Ramos (cell line): ENCODE measurements around the gene AUP1.

Experiments
- in situ Hi-C: fragments of 300-500 bp; cut with MboI; formaldehyde crosslinking; loops from one replicate; pipeline ENCODE4 v1.14.3; 2022; ENCODE audit warnings: low sequenced_read_pairs; ENCODE audit not compliant: unreplicated experiment

The AUP1 gene

GRCh38 chr2:74481961-74482800 lies 47.3 kb downstream of the AUP1 start:
- in situ Hi-C loops = no loop called here

GRCh38 chr2:74481431-74481830 lies 48.1 kb downstream of the AUP1 start:
- in situ Hi-C loops = no loop called here
